Colonic mucosa (tissue), 4 donors: ENCODE measurements around the gene SLC7A7. TPM values are rescaled to one million over a fixed set of nuclear protein-coding genes. Genes with fewer than 3 reads are reported as not detected.
"Not testable (repeated sequence)": the region's sequence is repeated elsewhere in the genome, so short reads cannot be mapped to it uniquely, and the experiment has no call there.

Experiments used
- DNase-seq: peaks from one replicate; pipeline ENCODE4 v3.0.0-alpha.2; 2020
- H3K27ac ChIP-seq: fragments of 200-600 bp; one replicate; pipeline ENCODE4 v1.8.0; 2021
- H3K27me3 ChIP-seq: fragments of 200-600 bp; one replicate; pipeline ENCODE4 v1.8.0; 2021
- H3K36me3 ChIP-seq: fragments of 200-600 bp; one replicate; pipeline ENCODE4 v1.8.0; 2021
- H3K4me1 ChIP-seq: fragments of 200-600 bp; one replicate; pipeline ENCODE4 v1.8.0; 2021; ENCODE audit warnings: mild to moderate bottlenecking
- H3K4me3 ChIP-seq: fragments of 200-600 bp; one replicate; pipeline ENCODE4 v1.8.0; 2021
- H3K9ac ChIP-seq, 2 donors: one replicate each; pipeline ENCODE4 v1.7.0; 2013; ENCODE audit warnings: control low read depth in 2 of 2, low read depth in 2 of 2, low read length in 2 of 2
- H3K9me3 ChIP-seq: fragments of 200-600 bp; one replicate; pipeline ENCODE4 v1.8.0; 2021
- intact Hi-C: fragments of 100-400 bp; cut with DNase I; formaldehyde crosslinking; loops from one replicate; pipeline ENCODE4 v1.14.1; 2022
- total RNA-seq, 2 donors: library from RNA; stranded (reverse); fragmentation: NEBNext Ultra II Directional in 1 of 2; extraction: Animal tissue kit (Norgen Biotek cat#: 25700) in 1 of 2; gene quantifications; one replicate each; pipeline ENCODE4 v1.2.1, GENCODE V29; 2021
- TF ChIP-seq, protein P1 (sequence below): fragments of 200-600 bp; IDR thresholded peaks from one replicate; pipeline ENCODE4 v1.8.0; 2022; ENCODE audit warnings: antibody characterized with exemption, mild to moderate bottlenecking
- donor health status: healthy.
- donor health status: DM: no; HTN: no; CAD: no.
- donor health status: DM: no; HTN: no; CAD: no.

SLC7A7 gene
- total RNA-seq, 2 donors from 2014 or later: 2.7 to 7.0 TPM

DNA sequence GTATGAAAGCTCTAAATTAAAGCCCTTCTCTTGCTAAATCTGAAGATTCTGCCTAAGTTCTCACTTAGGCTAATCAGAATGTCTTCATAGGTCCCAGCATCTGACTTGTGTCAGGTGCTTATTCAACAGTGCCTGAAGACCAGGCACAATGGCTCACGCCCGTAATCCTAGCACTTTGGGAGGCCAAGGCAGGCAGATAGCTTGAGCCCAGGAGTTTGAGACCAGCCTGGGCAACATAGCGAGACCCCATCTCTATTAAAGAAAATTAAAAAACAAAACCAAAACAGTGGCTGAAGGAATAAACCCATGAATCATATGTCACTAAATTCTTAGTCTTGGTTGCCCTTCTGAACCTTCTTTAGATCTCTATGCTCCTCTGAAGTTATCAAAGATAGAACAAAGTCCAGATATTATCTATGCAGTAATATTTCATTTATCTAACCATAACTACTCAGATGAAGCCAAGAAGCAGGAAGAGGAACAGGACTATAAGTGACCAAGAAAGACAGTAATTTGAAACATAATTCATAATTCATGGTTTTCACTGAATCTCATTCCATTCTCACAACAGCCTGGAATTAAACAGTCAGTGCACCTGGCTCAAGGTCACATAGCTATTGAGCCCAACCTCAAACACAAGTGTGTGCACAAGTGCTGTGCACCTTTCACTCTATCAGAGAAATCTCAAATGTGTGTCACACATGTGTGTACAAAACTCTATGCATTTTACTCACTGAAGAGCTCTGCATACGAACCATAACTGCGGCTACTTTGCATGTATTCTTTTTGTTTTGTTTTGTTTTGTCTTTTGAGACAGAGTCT is 6.6 kb downstream of the SLC7A7 start:
- Histone ChIP-seq H3K9ac (no peak overlapping the region), H3K9me3 (no peaks in the 10 kb centered on the region), H3K4me3 (no peak overlapping the region), H3K27me3 (no peaks in the 10 kb centered on the region), H3K36me3 (no peaks in the 10 kb centered on the region), H3K4me1 (no peaks in the 10 kb centered on the region), H3K27ac (no peak overlapping the region)
- TF ChIP-seq, protein P1, sequence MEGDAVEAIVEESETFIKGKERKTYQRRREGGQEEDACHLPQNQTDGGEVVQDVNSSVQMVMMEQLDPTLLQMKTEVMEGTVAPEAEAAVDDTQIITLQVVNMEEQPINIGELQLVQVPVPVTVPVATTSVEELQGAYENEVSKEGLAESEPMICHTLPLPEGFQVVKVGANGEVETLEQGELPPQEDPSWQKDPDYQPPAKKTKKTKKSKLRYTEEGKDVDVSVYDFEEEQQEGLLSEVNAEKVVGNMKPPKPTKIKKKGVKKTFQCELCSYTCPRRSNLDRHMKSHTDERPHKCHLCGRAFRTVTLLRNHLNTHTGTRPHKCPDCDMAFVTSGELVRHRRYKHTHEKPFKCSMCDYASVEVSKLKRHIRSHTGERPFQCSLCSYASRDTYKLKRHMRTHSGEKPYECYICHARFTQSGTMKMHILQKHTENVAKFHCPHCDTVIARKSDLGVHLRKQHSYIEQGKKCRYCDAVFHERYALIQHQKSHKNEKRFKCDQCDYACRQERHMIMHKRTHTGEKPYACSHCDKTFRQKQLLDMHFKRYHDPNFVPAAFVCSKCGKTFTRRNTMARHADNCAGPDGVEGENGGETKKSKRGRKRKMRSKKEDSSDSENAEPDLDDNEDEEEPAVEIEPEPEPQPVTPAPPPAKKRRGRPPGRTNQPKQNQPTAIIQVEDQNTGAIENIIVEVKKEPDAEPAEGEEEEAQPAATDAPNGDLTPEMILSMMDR: no peak
- no peak for DNase-seq
- intact Hi-C loops: no loop called here

DNA sequence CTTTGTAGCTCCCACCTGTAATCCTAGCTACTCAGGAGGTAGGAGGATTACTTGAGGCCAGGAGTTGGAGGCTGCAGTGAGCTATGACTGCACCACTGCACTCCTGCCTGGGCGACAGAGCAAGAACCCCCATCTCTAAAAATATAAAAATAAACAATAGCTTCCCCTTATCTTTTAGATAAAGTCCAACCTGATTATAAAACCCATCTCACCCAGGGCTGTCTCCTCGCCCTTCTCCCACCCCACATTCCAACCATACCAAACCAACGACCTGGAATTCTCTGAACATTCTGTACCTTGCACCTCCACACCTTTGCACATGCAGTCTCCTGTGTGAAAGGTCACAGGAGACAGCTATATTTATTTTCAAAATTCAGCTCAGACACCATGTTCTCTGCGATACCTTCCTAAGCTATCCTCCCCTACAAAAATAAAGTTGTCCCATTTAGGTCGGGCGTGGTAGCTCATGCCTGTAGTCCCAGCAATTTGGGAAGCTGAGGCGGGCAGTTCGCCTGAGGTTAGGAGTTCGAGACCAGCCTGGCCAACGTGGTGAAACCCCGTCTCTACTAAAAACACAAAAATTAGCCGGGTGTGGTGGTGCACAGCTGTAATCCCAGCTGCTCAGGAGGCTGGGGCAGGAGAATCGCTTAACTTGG is 7.7 kb downstream of the SLC7A7 start:
- TF ChIP-seq, protein P1: no peak
- no peaks in the 10 kb centered on the region for H3K36me3 ChIP-seq
- no peaks in the 10 kb centered on the region for H3K4me1 ChIP-seq
- no peak overlapping the region for H3K27ac ChIP-seq
- DNase-seq: no peak
- intact Hi-C loops: no loop called here
- no peaks in the 10 kb centered on the region for H3K9me3 ChIP-seq
- H3K27me3 ChIP-seq: no peaks in the 10 kb centered on the region
- H3K4me3 ChIP-seq: no peak overlapping the region
- no peak overlapping the region for H3K9ac ChIP-seq

DNA sequence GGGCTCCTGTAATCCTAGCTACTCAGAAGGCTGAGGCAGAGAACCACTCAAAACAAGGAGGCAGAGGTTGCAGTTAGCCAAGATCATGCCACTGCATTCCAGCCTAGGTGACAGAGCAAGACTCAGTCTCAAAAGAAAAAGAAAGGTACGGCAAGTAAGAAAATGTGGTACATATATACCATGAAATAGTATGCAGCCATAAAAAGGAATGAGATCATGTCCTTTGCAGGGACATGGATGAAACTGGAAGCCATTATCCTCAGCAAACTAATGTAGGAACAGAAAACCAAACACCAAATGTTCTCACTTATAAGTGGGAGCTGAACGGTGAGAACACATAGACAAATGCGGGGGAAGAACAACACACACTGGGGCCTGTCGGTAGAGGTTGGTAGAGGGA is 10.0 kb downstream of the SLC7A7 start:
- H3K27me3 ChIP-seq, intact Hi-C loops, H3K9me3 ChIP-seq, H3K36me3 ChIP-seq, DNase-seq, H3K27ac ChIP-seq, H3K4me1 ChIP-seq, H3K9ac ChIP-seq, H3K4me3 ChIP-seq: not testable (repeated sequence)

DNA sequence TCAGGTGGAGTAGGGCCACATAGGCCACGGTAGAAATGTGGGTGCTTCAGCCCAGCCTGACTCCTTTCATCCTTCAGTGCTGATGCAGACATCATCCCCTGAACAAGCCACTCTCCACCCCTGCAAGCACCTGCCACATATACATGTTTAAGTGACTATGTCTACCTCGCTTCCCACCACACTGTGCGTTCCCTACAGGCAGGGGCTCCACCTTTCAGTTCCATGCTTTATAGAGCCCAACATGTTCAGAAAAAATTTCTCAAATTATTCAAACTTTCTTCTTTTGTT is 11.6 kb downstream of the SLC7A7 start:
- DNase-seq: no peak
- no peaks in the 10 kb centered on the region for H3K9me3 ChIP-seq
- H3K9ac ChIP-seq: no peak overlapping the region
- TF ChIP-seq, protein P1: no peak
- H3K4me3 ChIP-seq: no peak overlapping the region
- H3K27ac ChIP-seq: no peak overlapping the region
- H3K36me3 ChIP-seq: no peaks in the 10 kb centered on the region
- H3K4me1 ChIP-seq: no peaks in the 10 kb centered on the region
- no peaks in the 10 kb centered on the region for H3K27me3 ChIP-seq
- intact Hi-C loops: no loop called here

DNA sequence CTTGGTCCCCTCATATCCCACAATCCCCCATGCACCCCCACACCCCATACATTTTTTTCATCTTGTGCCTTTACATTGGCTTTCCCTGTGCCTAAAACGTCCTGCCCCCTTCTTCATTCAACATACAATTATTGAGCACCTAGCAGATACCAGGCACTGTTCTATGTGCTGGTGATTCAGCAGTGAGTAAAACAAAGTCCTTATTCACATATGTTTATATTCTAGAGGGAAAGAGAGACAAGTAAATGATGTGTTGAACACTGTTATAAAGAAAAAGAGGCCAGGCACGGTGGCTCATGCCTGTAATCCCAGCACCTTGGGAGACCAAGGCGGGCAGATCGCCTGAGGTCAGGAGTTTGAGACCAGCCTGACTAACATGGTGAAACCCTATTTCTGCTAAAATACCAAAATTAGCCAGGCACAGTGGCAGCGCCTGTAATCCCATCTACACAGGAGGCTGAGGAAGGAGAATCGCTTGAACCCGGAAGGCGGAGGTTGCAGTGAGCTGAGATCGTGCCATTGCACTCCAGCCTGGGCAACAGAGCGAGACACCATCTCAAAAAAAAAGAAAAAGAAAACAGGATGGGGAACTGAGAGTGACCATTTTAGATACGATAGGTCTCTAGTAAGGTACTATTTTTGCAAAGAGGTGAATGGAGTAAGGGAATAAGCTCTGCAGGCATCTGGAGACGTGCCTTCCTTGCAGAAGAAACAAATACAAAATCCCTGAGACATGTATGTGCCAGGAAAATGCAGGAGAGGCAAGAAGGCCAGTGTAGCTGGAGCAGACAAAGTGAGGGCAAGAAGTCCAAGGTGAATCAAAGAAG is 12.2 kb downstream of the SLC7A7 start:
- H3K4me3 ChIP-seq: no peak overlapping the region
- H3K4me1 ChIP-seq: no peaks in the 10 kb centered on the region
- no peaks in the 10 kb centered on the region for H3K36me3 ChIP-seq
- H3K27ac ChIP-seq: no peak overlapping the region
- no peaks in the 10 kb centered on the region for H3K27me3 ChIP-seq
- H3K9me3 ChIP-seq: no peaks in the 10 kb centered on the region
- no peak overlapping the region for H3K9ac ChIP-seq
- TF ChIP-seq, protein P1: no peak
- no peak for DNase-seq
- intact Hi-C loops: no loop called here
